HG02938 (cell line): ENCODE measurements around the gene EVI5L.
"Not testable (repeated sequence)": the region's sequence is repeated elsewhere in the genome, so short reads cannot be mapped to it uniquely, and the experiment has no call there.

Experiments used
- ATAC-seq: cut with Tn5 transposase; IDR thresholded peaks from one replicate; pipeline ENCODE4 v1.9.1; 2021; ENCODE audit warnings: mild to moderate bottlenecking, moderate library complexity; ENCODE audit not compliant: unreplicated experiment

EVI5L gene

GRCh38 chr19:7845390-7846154 is 15.6 kb downstream of the EVI5L start:
- ATAC-seq: no peak

- ATAC-seq: no peak
Observed at GRCh38 chr19:7846155-7846646, 16.2 kb downstream of the EVI5L start.

- ATAC-seq: no peak
Observed at GRCh38 chr19:7847664-7848063, 17.6 kb downstream of the EVI5L start.

GRCh38 chr19:7848779-7849457 is 18.9 kb downstream of the EVI5L start:
- no peak for ATAC-seq

GRCh38 chr19:7849631-7849999 is 19.6 kb downstream of the EVI5L start:
- ATAC-seq: no peak

GRCh38 chr19:7850000-7850813 is 20.2 kb downstream of the EVI5L start:
- no peak for ATAC-seq

- no peak for ATAC-seq
Observed at GRCh38 chr19:7850945-7851622, 21.1 kb downstream of the EVI5L start.

GRCh38 chr19:7851623-7852500 is 21.8 kb downstream of the EVI5L start:
- no peak for ATAC-seq

GRCh38 chr19:7852851-7853769 is 23.1 kb downstream of the EVI5L start:
- no peak for ATAC-seq

GRCh38 chr19:7853770-7854128 is 23.7 kb downstream of the EVI5L start:
- no peak for ATAC-seq

GRCh38 chr19:7855426-7856108 is 25.5 kb downstream of the EVI5L start:
- ATAC-seq: no peak

- no peak for ATAC-seq
Observed at GRCh38 chr19:7856109-7856591, 26.1 kb downstream of the EVI5L start.

- no peak for ATAC-seq
Observed at GRCh38 chr19:7856679-7857663, 27.0 kb downstream of the EVI5L start.

- ATAC-seq: no peak
Observed at GRCh38 chr19:7857727-7858108, 27.7 kb downstream of the EVI5L start.

- ATAC-seq: no peak
Observed at GRCh38 chr19:7858109-7858770, 28.2 kb downstream of the EVI5L start.

- not testable (repeated sequence) for ATAC-seq
Observed at GRCh38 chr19:7859087-7859486, 29.1 kb downstream of the EVI5L start.
